K562 (cell line): ENCODE measurements around the gene GNAT1. TPM values are rescaled to one million over a fixed set of nuclear protein-coding genes. Genes with fewer than 3 reads are reported as not detected.

Experiments used
- ARID1B ChIP-seq: fragments of 450-650 bp; IDR thresholded peaks from 2 replicates; pipeline ENCODE4 v1.6.1; 2016; ENCODE audit warnings: antibody characterized with exemption, mild to moderate bottlenecking, inconsistent platforms
- DPF2 ChIP-seq: fragments of 450-650 bp; IDR thresholded peaks from 2 replicates; pipeline ENCODE4 v1.6.1; 2016
- MCM5 ChIP-seq: fragments of 450-650 bp; IDR thresholded peaks from 2 replicates; pipeline ENCODE4 v1.6.1; 2016; ENCODE audit warnings: low read depth
- MCM7 ChIP-seq, 2 experiments: fragments of 450-650 bp; IDR thresholded peaks; 2 replicates each; pipeline ENCODE4 v1.6.1; 2016 to 2018
- NELFE ChIP-seq: IDR thresholded peaks from 2 replicates; pipeline ENCODE4 v1.6.1; 2011; ENCODE audit warnings: mild to moderate bottlenecking; ENCODE audit not compliant: insufficient read depth, insufficient read length
- NFYB ChIP-seq: IDR thresholded peaks from 2 replicates; pipeline ENCODE4 v1.6.1; 2011; ENCODE audit warnings: mild to moderate bottlenecking, moderate library complexity; ENCODE audit not compliant: insufficient read length; ENCODE audit errors: extremely low read depth
- SAFB2 ChIP-seq: fragments of 200-400 bp; formaldehyde crosslinking; IDR thresholded peaks from 2 replicates; pipeline ENCODE4 v1.6.1; 2018; ENCODE audit warnings: borderline replicate concordance, low read length, low read depth, moderate library complexity; ENCODE audit not compliant: severe bottlenecking
- SIRT6 ChIP-seq: IDR thresholded peaks from one replicate; pipeline ENCODE4 v1.6.1; 2012; ENCODE audit warnings: low read depth, mild to moderate bottlenecking, control low read depth, inconsistent platforms, low read length, moderate library complexity
- SIX5 ChIP-seq, 2 experiments: IDR thresholded peaks; 2 replicates each; pipeline ENCODE4 v1.6.1; 2011; ENCODE audit warnings: low read length in 2 of 2, borderline replicate concordance in 1 of 2, low read depth in 1 of 2, mild to moderate bottlenecking in 1 of 2, moderate library complexity in 1 of 2; ENCODE audit not compliant: insufficient read depth in 1 of 2
- SMAD2 ChIP-seq: fragments of 150-350 bp; IDR thresholded peaks from 2 replicates; pipeline ENCODE4 v1.6.1; 2014; ENCODE audit warnings: low read depth, mild to moderate bottlenecking, low read length
- SRSF9 ChIP-seq: fragments of 200-400 bp; formaldehyde crosslinking; IDR thresholded peaks from 2 replicates; pipeline ENCODE4 v1.6.1; 2017; ENCODE audit warnings: low read depth, low read length, borderline replicate concordance
- ZNF696 ChIP-seq: fragments of 250-450 bp; sonication (Bioruptor Pico); conservative IDR thresholded peaks from 2 replicates; pipeline ENCODE4 v1.4.0; 2020; ENCODE audit warnings: mild to moderate bottlenecking, moderate library complexity
- polyA plus RNA-seq, 8 experiments: library from polyadenylated mRNA; depleted of rRNA in 4 of 8; stranded (reverse) in 5 of 8; unstranded in 3 of 8; fragments of >200 nt; fragmentation: Nextera tagmentation in 2 of 8; fragmentation: Illumina TruSeq in 1 of 8; extraction: Ambion mirVana in 2 of 8; extraction: Trizol in 1 of 8; gene quantifications; 2 replicates each; pipeline versions ENCODE4 v1.2.1 to v1.2.3, GENCODE V29; 2011 to 2014; ENCODE audit warnings: inconsistent platforms in 1 of 8, missing spikeins in 1 of 8
- total RNA-seq, 7 experiments: library from RNA; depleted of rRNA in 6 of 7; stranded (reverse); fragments of >200 nt in 6 of 7; fragmentation: Illumina TruSeq in 2 of 7; extraction: Trizol in 2 of 7; gene quantifications; 2 replicates each; pipeline versions ENCODE4 v1.2.1 to v1.2.3, GENCODE V29; 2011 to 2021; ENCODE audit warnings: low replicate concordance in 1 of 7
- TF ChIP-seq, protein P1 (sequence below): fragments of 450-650 bp; IDR thresholded peaks from 2 replicates; pipeline ENCODE4 v1.7.0; 2016; ENCODE audit warnings: borderline replicate concordance
- TF ChIP-seq, protein P2 (sequence below): fragments of 250-450 bp; sonication (Bioruptor Pico); IDR thresholded peaks from 2 replicates; pipeline ENCODE4 v1.4.0; 2020; ENCODE audit warnings: mild to moderate bottlenecking, moderate library complexity, borderline replicate concordance
- TF ChIP-seq, protein P3 (sequence below): fragments of 250-450 bp; sonication (Bioruptor Pico); IDR thresholded peaks from 2 replicates; pipeline ENCODE4 v1.5.0; 2021; ENCODE audit warnings: mild to moderate bottlenecking, borderline replicate concordance
- TF ChIP-seq, protein P4 (sequence below): fragments of 450-650 bp; conservative IDR thresholded peaks from 2 replicates; pipeline ENCODE4 v1.6.1; 2016; ENCODE audit warnings: missing genetic modification characterization, low read depth, mild to moderate bottlenecking, missing compliant biosample characterization, moderate library complexity
- TF ChIP-seq, protein P5 (sequence below): fragments of 450-650 bp; IDR thresholded peaks from one replicate; pipeline ENCODE4 v1.6.1; 2018; ENCODE audit warnings: mild to moderate bottlenecking, moderate library complexity; ENCODE audit not compliant: partially characterized antibody

GNAT1 gene
- total and polyA plus RNA-seq, 9 of the 15 experiments (the other 6 are each of a cell fraction or from before 2014, with no cell fraction given): not detected

DNA sequence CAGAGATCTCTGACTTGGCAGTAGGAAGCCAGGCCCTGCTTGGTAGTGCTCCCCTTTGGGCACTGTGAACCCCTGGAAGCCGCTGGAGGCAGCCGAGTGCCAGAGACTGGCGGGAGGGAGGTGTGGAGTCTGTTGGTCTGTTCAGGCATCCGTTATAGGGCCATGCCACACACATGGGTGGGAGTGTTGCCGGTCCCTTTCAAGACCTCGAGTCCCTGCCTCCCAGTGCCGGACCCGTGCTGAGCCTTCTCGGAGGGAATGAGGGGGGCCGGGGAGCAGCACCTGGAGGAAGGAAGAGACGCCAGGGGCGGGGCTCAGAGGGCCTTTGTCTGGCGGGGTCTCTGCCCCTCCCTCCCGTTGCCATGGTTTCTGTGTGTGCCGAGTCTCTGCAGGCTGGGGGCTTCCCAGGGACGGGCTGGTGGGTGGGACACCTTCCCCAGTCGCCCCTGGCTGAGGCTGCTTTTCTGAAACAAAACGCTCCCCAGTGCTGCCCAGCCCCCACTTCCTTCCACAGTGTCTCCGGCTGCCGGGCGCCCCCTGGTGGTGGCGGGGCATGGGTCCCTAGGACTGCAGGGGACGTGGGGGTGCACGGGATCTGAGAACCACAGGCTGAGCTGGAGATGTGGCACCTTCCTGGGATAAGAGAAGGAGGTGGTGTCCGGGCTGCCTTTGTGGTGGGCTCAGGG lies 54.6 kb downstream of the GNAT1 start (continued):
- TF ChIP-seq SRSF9 (no peak), SIX5 (IDR thresholded peaks at IDR 0.05; ENCODE audit: borderline replicate concordance in 1 of 2, insufficient read depth in 1 of 2, low read depth in 1 of 2, low read length in 2 of 2) (no peak), MCM7 (IDR thresholded peaks at IDR 0.05) (no peak), SAFB2 (no peak), NELFE (no peak), SMAD2 (no peak), ZNF696 (CRISPR knock-in tag) (no peak), MCM5 (no peak), DPF2 (peak; percentile 48), SIRT6 (no peak), NFYB (no peak), ARID1B (no peak; the same call in 1 of the 2 replicates)
- TF ChIP-seq, protein P1, sequence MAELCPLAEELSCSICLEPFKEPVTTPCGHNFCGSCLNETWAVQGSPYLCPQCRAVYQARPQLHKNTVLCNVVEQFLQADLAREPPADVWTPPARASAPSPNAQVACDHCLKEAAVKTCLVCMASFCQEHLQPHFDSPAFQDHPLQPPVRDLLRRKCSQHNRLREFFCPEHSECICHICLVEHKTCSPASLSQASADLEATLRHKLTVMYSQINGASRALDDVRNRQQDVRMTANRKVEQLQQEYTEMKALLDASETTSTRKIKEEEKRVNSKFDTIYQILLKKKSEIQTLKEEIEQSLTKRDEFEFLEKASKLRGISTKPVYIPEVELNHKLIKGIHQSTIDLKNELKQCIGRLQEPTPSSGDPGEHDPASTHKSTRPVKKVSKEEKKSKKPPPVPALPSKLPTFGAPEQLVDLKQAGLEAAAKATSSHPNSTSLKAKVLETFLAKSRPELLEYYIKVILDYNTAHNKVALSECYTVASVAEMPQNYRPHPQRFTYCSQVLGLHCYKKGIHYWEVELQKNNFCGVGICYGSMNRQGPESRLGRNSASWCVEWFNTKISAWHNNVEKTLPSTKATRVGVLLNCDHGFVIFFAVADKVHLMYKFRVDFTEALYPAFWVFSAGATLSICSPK: no peak
- TF ChIP-seq, protein P2, sequence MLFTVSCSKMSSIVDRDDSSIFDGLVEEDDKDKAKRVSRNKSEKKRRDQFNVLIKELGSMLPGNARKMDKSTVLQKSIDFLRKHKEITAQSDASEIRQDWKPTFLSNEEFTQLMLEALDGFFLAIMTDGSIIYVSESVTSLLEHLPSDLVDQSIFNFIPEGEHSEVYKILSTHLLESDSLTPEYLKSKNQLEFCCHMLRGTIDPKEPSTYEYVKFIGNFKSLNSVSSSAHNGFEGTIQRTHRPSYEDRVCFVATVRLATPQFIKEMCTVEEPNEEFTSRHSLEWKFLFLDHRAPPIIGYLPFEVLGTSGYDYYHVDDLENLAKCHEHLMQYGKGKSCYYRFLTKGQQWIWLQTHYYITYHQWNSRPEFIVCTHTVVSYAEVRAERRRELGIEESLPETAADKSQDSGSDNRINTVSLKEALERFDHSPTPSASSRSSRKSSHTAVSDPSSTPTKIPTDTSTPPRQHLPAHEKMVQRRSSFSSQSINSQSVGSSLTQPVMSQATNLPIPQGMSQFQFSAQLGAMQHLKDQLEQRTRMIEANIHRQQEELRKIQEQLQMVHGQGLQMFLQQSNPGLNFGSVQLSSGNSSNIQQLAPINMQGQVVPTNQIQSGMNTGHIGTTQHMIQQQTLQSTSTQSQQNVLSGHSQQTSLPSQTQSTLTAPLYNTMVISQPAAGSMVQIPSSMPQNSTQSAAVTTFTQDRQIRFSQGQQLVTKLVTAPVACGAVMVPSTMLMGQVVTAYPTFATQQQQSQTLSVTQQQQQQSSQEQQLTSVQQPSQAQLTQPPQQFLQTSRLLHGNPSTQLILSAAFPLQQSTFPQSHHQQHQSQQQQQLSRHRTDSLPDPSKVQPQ (CRISPR knock-in tag): no peak
- TF ChIP-seq, protein P3, sequence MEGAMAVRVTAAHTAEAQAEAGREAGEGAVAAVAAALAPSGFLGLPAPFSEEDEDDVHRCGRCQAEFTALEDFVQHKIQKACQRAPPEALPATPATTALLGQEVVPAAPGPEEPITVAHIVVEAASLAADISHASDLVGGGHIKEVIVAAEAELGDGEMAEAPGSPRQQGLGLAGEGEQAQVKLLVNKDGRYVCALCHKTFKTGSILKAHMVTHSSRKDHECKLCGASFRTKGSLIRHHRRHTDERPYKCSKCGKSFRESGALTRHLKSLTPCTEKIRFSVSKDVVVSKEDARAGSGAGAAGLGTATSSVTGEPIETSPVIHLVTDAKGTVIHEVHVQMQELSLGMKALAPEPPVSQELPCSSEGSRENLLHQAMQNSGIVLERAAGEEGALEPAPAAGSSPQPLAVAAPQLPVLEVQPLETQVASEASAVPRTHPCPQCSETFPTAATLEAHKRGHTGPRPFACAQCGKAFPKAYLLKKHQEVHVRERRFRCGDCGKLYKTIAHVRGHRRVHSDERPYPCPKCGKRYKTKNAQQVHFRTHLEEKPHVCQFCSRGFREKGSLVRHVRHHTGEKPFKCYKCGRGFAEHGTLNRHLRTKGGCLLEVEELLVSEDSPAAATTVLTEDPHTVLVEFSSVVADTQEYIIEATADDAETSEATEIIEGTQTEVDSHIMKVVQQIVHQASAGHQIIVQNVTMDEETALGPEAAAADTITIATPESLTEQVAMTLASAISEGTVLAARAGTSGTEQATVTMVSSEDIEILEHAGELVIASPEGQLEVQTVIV (CRISPR knock-in tag): no peak
- TF ChIP-seq, protein P4, sequence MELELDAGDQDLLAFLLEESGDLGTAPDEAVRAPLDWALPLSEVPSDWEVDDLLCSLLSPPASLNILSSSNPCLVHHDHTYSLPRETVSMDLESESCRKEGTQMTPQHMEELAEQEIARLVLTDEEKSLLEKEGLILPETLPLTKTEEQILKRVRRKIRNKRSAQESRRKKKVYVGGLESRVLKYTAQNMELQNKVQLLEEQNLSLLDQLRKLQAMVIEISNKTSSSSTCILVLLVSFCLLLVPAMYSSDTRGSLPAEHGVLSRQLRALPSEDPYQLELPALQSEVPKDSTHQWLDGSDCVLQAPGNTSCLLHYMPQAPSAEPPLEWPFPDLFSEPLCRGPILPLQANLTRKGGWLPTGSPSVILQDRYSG (tag): no peak
- TF ChIP-seq, protein P5, sequence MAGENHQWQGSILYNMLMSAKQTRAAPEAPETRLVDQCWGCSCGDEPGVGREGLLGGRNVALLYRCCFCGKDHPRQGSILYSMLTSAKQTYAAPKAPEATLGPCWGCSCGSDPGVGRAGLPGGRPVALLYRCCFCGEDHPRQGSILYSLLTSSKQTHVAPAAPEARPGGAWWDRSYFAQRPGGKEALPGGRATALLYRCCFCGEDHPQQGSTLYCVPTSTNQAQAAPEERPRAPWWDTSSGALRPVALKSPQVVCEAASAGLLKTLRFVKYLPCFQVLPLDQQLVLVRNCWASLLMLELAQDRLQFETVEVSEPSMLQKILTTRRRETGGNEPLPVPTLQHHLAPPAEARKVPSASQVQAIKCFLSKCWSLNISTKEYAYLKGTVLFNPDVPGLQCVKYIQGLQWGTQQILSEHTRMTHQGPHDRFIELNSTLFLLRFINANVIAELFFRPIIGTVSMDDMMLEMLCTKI: no peak
